Activated CD4-positive, alpha-beta T cell treated with anti-CD3 and anti-CD28 coated beads, Interleukin-2, Interleukin-6, amounts not matched to agents 100 ng/mL and 50 ng/mL, durations not matched to agents 16 hours and 8 hours (primary cell): ENCODE results near the gene RAB43.
"Not testable (repeated sequence)": the region's sequence is repeated elsewhere in the genome, so short reads cannot be mapped to it uniquely, and the experiment has no call there.

ENCODE experiments used
- DNase-seq: peaks from one replicate; pipeline ENCODE4 v3.0.0-alpha.2; 2020

The RAB43 gene

DNA sequence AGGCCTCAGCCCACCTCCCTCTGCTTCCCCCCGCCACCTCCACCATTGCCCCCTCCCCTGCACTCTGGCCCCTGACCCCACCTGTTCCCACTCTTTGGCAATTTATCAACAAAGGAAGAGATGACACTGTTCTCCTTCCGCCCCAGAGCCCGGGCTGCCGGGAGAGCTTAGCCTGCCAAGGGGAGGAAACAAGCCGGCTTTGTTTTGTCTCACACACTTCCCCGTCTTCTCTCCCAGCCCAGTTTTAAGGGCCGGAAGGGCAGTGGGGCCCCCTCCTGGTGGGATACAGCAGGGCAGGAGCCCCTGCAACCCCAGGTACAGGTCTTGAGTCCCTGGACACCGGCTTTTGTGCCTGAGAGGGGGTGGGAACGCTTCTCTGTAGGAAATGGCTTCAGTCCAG lies 33.7 kb downstream of the RAB43 start:
- not testable (repeated sequence) for DNase-seq

DNA sequence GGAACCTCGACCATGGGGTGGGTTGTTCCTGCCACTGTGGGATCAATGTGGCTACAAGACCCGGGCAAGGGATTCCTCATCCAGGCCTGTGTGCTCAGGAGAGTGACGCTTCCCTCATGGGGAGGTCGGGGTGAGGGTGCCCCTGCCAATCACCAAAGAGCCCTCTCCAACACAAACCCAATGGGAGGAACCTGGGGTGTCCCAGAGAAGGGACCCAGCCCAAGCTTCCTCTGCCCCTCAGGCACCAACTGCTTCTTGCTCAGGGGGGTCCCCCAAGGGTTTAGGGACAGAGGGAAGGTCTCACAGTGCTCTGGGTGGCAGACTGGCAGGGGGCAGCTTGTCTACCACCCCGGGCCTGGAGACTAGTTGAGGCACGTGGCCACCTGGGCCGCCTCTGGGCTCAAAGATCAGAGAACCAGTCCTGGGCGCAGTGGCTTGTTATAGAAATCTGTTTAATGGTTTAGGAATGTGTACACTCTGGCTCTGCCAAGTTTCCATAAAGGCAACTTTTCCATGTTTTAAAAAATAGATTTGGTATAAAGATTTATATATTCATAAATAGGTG lies 34.4 kb downstream of the RAB43 start:
- DNase-seq, result no peak

DNA sequence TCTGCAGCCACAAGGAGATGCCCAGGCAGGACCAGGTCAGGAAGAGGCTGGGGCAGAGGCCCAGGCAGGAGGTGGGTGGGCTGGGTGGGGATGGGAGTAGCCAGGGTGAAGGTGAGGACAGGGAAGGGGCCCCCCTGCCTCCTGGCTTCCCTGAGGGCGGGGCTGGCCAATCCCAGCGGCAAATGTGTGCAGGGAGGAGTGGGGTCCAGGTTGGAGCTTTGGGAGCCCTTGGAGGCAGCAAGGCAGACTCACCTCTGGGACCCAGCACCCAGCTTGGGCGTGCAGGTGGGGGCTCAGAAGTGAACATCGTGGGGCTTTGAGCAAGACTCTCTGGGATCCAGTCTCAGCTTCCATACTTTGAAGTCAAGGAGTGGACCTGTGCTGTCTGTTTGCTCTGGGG lies 35.8 kb downstream of the RAB43 start:
- DNase-seq, result no peak

DNA sequence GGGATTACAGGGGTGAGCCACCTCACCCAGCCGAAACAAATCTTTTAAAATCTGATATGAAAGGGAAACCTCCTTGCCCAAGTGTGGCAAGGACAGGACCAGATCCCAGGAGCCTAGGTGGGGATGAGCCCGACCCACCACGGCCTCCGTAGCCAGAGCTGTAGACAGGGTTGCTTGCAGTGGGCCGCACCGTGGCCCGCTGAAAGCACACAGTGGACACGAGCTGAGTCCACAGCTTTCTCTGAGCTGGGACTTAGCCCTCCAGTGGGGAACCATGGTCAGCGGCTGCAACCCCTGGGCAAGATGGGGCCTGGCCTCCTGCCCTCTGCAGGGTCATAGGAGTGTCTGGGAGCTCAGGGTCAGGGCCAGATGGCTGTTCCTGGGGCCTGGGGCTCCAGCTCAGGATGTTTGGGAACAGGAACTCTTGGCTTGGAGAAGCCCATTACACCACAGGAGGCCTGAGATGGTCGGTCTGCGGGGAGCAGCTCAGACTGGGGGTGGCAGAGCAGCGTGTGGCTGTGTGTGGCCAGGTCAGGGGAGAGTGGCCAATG lies 36.4 kb downstream of the RAB43 start:
- no peak for DNase-seq

DNA sequence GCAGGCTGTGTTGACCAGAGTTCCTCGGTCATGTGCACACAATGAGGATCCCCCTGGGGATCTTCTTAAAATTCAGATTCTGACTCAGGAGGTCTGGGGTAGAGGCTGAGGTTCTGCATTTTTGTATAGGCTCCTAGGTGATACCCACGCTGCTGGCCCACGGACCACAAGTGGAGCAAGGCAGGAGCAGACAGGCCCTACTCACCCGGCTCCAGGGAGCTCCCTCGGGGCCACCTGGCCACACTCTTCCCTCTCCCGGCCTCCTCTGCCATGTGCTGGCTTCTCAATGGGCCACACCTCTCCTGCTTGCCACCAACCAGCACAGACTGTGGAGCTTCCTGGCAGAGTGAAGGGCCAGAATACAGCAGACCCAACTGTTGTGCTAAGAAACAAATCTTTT lies 37.1 kb downstream of the RAB43 start:
- no peak for DNase-seq

DNA sequence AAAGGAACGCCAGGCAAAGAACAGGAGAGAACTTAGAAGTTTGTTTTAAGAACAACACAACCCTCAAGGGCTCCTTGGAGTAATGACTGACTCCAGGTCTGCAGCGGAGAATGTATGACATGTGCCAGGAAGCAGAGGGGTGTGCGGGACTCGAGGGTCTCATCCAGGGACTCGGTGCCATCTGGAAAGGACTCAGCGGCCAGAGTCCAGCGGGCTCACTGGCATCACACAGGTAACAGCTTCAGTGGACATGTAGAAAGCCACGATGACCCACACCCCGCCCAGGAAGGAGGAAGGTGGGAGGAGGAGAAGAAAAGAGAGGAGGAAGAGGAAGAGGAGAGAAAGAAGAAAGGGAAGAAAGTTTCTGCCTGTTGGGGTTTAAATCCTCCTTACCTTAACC lies 39.6 kb downstream of the RAB43 start:
- DNase-seq, result no peak

DNA sequence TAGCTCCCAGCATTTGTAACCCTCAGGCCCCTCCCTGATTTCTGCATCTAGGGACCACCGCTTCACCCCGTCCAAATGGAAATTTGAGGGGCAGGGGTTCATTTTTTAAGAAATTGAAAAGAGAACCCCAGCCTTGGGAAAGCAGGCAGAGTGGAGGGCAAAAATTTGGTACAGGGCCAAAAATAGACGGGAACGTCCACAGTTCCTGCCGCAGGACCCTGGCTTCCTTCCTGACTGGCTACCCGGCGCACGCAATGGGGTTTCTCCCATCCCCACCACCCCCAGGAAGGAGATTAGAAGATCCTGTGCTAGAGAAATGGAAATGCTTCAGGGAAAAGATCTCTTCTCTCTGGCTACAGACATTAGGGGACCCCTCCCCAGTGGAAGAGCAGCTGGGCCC lies 40.1 kb downstream of the RAB43 start:
- no peak for DNase-seq

DNA sequence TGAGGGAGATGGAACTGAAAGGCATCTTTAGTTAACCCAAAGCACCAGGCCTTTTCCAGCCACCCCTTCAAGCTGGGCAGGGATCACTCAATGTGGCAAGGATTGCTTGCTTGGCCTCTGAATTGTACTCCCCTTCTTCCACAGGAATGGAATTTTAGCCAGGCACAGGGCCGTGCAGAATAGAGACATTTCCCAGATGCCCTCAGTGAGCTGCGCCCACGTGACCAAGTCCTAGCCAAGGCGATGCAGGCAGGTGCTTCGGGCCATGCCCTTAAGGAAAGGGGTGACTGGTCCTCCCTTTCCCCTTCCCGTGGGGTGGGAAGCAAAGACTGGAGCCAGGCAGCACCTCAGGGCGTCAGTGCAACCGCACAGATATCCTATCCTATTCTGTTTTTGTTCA lies 43.1 kb downstream of the RAB43 start:
- DNase-seq, result no peak

DNA sequence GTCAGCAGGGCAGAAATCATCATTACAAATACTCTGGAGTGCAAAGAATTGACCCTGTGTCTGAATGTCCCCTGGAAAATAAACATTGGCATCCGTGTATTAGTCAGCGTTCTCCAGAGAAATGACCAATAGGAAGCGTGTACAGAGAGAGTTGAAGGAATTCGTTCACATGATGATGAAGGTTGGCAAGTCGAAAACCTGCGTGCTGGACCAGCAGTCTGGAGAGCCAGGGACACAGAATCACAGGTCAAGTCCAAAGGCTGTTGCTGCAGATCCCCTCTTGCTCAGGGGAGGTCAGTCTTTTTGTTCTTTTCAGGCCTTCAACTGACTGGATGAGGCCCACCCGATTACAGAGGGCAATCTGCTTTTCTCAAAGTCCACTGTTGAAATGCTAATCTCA lies 44.4 kb downstream of the RAB43 start:
- no peak for DNase-seq

DNA sequence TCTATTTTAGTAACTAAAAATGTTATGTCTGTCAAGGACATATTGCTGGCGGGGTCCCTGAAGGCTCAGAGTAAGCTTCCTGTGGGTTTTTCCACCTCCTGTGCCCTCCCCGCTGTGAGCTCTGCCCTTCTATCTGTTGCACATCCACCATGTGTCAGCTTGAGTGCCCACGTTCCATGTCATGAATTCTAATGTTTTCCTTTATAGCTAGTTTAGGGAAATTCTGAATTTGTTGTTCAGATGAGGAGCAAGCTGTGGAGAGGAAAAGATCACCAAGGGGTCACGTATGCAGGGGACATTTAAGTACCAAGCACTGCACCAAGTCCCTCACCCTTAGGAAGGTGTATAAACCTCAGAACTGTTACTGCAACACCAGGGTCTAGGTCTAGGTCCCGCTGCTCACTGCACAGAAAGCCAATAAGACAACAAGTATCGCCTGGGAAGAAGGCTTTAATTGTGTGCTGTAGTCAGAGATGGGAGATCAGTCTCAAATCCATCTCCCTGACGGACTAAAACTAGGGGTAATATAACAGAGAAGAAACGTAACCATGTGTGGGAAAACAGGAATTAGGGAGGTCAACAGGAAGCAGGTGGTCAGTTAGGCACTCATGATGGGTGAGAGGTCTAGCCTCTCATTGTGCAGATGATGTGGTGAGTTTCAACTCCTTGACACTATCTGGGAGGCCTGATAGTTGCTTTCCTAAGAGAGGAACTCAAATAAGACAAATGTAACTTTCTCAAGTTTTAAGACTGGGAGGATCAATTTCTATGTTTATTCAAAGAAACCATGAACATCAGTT lies 51.3 kb downstream of the RAB43 start:
- DNase-seq, result no peak

DNA sequence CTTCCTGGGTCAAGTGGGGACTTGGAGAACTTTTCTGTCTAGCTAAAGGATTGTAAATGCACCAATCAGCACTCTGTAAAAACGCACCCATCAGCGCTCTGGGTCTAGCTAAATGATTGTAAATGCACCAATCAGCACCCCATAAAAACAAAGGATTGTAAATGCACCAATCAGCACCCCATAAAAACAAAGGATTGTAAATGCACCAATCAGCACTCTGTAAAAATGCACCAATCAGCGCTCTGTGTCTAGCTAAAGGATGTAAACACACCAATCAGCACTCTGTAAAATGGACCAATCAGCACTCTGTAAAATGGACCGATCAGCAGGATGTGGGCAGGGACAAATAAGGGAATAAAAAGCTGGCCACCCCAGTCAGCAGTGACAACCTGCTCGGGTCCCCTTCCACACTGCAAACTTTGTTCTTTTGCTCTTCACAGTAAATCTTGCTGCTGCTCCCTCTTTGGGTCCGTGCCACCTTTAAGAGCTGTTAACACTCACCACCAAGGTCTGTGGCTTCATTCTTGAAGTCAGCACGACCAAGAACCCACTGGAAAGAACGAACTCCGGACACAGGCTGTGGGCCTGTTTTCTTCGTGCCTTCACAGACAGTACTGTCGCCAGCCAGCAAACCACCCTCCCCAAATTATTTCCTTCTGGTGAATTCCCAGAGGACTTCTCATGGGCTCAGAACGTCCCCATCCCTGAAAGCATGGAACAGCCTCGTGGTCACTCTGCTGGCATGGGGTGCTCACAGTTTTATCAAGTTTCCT lies 52.1 kb downstream of the RAB43 start:
- DNase-seq, result not testable (repeated sequence)

DNA sequence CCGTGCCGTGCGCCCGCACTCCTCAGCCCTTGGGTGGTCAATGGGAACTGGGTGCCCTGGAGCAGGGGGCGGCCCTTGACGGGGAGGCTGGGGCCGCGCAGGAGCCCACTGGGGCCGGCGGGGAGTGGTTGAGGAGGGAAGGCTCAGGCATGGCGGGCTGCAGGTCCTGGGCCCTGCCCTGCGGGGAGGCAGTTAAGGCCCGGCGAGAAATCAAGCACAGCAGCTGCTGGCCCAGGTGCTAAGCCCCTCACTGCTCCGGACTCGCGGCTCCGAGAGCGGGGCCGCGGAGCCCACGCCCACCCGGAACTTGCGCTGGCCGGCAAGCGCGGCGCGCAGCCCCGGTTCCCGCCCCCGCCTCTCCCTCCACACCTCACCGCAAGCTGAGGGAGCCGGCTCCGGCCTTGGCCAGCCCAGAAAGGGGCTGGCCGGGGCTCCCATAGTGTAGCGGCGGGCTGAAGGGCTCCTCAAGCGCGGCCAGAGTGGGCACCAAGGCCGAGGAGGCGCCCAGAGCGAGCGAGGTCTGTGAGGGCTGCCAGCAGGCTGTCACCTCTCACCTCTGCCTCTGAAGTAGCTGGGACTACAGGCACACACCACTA lies 53.2 kb downstream of the RAB43 start:
- DNase-seq, result no peak

DNA sequence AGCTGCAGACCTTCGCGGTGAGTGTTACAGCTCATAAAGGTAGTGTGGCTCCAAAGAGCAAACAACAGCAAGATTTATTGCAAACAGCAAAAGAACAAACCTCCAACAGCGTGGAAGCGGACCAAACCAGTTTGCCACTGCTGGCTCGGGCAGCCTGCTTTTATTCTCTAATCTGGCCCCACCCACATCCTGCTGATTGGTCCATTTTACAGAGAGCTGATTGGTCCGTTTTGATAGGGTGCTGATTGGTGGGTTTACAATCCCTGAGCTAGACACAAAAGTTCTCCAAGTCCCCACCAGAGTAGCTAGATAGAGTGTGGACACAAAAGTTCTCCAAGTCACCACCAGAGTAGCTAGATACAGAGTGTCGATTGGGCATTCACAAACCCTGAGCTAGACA lies 53.9 kb downstream of the RAB43 start:
- not testable (repeated sequence) for DNase-seq

DNA sequence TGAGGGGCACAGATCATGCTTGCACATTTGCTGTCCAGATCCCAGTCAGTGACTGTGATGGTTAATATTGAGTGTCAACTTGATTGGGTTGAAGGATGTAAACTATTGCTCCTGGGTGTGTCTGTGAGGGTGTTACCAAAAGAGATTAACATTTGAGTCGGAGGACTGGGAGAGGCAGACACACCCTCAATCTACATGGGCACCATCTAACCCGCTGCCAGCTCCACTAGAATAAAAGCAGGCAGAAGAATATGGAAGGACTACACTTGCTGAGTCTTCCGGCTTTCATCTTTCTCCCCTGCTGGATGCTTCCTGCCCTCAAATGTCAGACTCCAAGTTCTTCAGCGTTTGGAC lies 55.9 kb downstream of the RAB43 start:
- DNase-seq, result no peak

DNA sequence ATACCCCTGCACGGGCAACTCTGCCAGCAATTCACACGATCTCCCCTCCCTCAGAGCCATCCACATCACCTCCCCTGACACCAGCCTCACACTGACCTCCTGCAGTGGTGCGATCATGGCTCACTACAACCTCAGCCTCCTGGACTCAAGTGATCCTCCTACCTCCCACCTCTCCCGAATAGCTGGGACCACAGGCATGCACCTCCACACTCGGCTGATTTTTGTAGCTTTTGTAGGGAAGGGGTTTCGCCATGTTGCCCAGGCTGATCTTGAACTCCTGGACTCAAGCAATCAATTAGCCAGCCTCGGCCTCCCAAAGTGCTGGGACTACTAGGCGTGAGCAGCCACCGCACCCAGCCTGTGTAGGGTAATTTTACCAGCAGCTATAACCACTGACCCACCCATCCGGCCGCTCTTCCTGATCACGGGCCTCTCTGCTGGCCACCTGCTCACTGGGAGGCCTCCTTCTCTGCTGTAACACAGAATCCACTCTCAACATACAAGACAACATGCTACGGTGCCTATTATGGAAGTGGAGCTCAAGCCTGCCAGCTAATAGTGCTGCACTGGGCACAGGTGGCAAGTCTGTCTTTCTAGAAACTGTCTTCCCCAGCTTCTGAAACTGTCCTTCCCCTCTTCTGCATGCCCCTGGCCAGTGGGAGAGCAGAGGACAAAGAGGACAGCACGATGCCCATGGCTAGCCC lies 56.4 kb downstream of the RAB43 start:
- DNase-seq, result no peak

DNA sequence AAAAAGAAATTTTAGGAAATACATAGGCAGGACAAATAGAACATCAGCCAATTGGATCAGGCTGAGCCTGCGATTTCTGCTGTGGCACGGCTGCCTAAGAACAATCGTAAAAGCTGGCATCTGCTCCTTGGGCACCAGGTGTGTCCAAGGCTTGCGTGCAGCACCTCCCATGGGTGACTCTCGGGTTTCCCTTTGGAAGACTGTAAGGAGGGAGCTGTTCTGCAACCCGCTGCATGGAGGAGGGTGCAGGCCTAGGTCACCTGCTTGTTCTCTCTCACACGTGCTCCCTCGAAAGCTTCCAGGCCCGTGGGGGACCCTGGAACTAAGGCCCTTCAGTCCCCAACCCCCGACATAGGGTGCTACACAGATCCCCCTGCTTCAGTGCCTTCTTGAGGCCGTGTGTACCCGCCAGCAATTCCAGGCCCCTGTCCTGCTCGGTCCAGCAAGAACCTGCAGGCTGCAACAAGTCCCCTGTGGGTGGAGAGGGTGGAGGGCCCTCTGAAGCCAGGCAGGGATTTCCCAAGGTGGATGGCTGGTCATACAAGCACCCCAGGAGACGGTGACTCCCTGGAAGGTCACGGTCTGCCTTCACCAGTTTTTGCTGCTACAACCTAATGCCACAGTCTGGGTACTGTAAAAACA lies 57.6 kb downstream of the RAB43 start:
- DNase-seq, result no peak

DNA sequence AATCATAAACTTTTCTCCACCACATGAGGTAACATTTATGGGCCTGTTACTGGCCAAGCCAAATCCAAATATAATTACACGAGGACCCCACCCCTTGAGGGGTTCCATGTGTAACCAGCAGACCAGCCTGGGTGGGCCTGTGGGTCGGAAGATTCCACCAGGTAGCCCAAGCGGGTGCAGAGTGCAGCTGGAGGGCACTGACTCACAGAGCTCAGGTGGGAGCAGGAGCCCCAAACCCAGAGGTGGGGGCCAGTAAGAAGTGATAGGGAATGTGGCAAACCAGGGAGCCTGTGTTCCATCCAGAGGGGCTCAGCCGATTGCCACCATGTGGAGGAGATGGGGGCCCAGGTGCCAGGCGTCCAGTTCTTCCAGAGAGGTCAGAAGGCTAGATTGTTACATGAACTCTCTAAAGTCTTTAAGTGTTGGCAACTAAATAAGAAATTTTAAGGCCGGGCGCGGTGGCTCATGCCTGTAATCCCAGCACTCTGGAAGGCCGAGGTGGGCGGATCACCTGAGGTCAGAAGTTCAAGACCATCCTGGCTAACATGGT lies 58.4 kb downstream of the RAB43 start:
- DNase-seq, result no peak

DNA sequence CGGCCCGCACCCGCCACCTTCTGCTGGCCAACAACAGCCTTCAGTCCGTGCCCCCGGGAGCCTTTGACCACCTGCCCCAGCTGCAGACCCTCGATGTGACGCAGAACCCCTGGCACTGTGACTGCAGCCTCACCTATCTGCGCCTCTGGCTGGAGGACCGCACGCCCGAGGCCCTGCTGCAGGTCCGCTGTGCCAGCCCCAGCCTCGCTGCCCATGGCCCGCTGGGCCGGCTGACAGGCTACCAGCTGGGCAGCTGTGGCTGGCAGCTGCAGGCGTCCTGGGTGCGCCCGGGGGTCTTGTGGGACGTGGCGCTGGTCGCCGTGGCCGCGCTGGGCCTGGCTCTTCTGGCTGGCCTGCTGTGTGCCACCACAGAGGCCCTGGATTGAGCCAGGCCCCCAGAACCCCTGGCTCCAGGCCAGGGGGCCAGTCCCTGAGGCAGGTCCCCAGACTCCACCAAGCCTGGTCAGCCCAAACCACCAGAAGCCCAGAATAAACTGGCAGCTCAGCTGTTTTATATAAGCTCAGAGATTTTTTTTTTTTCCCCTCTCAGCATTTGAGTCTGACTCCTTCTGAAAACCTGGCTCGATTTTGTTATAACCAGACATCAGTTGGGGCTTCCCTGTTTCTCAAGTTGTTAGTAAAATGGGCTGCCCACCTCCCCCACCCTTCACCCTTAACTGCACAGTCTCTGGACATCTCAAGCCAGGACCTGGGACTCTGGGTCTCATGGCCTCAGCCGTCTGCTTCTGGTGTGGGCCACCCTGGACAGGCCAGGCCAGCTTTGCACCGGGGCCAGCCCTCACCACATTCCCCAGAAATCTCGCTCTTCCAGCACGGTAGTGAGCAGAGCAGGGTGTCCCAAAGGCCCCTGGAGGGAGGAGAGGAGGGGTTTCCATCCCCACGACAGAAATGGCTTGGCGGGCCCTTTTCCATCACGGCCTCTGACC lies 59.4 kb downstream of the RAB43 start:
- DNase-seq, result no peak

DNA sequence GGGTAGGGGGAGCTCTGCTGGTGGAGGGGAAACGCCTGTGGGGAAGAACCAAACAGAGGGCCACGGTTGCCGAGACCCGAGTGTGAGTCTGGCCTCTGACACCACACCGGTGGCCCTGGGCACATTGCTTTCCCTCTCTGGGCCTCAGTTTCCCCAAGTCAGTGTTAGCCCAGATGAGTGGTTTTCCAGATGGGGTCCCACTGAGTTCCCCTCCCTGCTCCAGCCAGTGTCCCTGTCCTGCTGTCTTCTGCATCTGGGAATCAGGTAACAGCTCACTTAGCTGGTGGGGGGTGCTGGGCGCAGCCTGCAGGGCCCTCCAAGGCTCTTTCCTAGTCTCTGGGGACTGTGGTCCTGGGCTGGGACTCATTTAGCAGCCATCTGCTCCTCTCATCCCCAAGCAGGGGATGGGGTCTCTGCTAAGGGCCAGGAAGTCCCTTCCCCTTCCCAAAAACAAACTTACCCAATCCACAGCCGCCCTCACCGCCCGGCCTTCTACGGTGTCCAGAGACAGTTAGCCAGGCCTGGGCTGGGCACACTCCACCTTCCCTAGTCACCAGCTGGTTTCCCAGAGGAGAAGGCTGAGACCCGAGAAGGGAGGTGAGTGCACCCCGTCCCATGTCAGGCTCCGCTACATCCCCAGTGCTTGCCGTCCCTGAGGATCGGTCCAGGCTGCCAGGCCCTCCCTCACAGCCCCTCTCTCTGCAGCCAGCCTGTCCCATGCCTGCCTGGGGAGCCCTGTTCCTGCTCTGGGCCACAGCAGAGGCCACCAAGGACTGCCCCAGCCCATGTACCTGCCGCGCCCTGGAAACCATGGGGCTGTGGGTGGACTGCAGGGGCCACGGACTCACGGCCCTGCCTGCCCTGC lies 60.3 kb downstream of the RAB43 start:
- no peak for DNase-seq
